Omental fat pad (tissue), 4 donors: Measurements from ENCODE around the gene COL4A3. TPM values are rescaled to one million over a fixed set of nuclear protein-coding genes. Genes with fewer than 3 reads are reported as not detected.
"Not testable (repeated sequence)": the region's sequence is repeated elsewhere in the genome, so short reads cannot be mapped to it uniquely, and the experiment has no call there.

Experiments
- ATAC-seq: fragments of 150-250 bp; one replicate; pipeline ENCODE4 v1.9.1; 2016; ENCODE audit warnings: mild to moderate bottlenecking, moderate library complexity; ENCODE audit not compliant: low FRiP score
- DNase-seq: peaks from one replicate; pipeline ENCODE4 v3.0.0-alpha.2; 2019; ENCODE audit warnings: low spot score
- CTCF ChIP-seq, 3 donors: fragments of 450-650 bp; IDR thresholded peaks; one replicate each; pipeline ENCODE4 v1.5.1; 2016 to 2017; ENCODE audit warnings: antibody characterized with exemption in 3 of 3, mild to moderate bottlenecking in 3 of 3, moderate library complexity in 2 of 3
- total RNA-seq, 4 donors: library from RNA; depleted of rRNA; stranded (reverse); fragments of >200 nt; gene quantifications; one replicate each; pipeline ENCODE4 v1.1.0, GENCODE V29; 2016

COL4A3 gene
- total RNA-seq, 4 donors from 2014 or later = 0.24 to 1.7 (median 0.37) TPM

- ATAC-seq = no peak
- no peak for DNase-seq
- TF ChIP-seq CTCF (IDR thresholded peaks at IDR 0.05) = no peak
Measured at GRCh38 chr2:227222292-227222691, 57.9 kb downstream of the COL4A3 start.

- ATAC-seq, DNase-seq: not testable (repeated sequence)
Measured at GRCh38 chr2:227225641-227226040, 61.2 kb downstream of the COL4A3 start.

GRCh38 chr2:227228061-227228667 lies 63.7 kb downstream of the COL4A3 start:
- no peak for TF ChIP-seq CTCF (IDR thresholded peaks at IDR 0.05)
- DNase-seq = no peak
- ATAC-seq = no peak

- DNase-seq = no peak
- no peak for TF ChIP-seq CTCF (IDR thresholded peaks at IDR 0.05)
- no peak for ATAC-seq
Measured at GRCh38 chr2:227230151-227230550, 65.7 kb downstream of the COL4A3 start.

- ATAC-seq = no peak
- no peak for TF ChIP-seq CTCF (IDR thresholded peaks at IDR 0.05)
- no peak for DNase-seq
Measured at GRCh38 chr2:227234429-227234828, 70.0 kb downstream of the COL4A3 start.

GRCh38 chr2:227237786-227238185 lies 73.4 kb downstream of the COL4A3 start:
- TF ChIP-seq CTCF (IDR thresholded peaks at IDR 0.05) = no peak
- ATAC-seq = no peak
- no peak for DNase-seq

- peak in 2 of 3 donors; percentile 34 to 55 for TF ChIP-seq CTCF (IDR thresholded peaks at IDR 0.05)
- peak; percentile 79 for DNase-seq
- no peak for ATAC-seq
Measured at GRCh38 chr2:227238238-227239237, 74.1 kb downstream of the COL4A3 start.
